HUES64 (cell line): Measurements from ENCODE around the gene UTS2B.

Source experiments
- H3K27ac ChIP-seq: 2 replicates; pipeline ENCODE4 v1.7.0; 2013; ENCODE audit warnings: low read depth, low read length, inconsistent platforms
- H3K27me3 ChIP-seq: 2 replicates; pipeline ENCODE4 v1.6.1; 2013; ENCODE audit warnings: mild to moderate bottlenecking, low read length; ENCODE audit not compliant: insufficient read depth
- H3K36me3 ChIP-seq: 2 replicates; pipeline ENCODE4 v1.6.1; 2013; ENCODE audit warnings: mild to moderate bottlenecking, low read length; ENCODE audit not compliant: insufficient read depth
- H3K4me1 ChIP-seq: 2 replicates; pipeline ENCODE4 v1.6.1; 2013; ENCODE audit warnings: mild to moderate bottlenecking, low read length, moderate library complexity; ENCODE audit not compliant: insufficient read depth
- H3K4me3 ChIP-seq: 2 replicates; pipeline ENCODE4 v1.5.1; 2013; ENCODE audit warnings: mild to moderate bottlenecking, low read length, moderate library complexity
- H3K9ac ChIP-seq: 2 replicates; pipeline ENCODE4 v1.6.1; 2013; ENCODE audit warnings: mild to moderate bottlenecking, low read depth, low read length
- H3K9me3 ChIP-seq: 2 replicates; pipeline ENCODE4 v1.6.1; 2013; ENCODE audit warnings: low read depth, low read length; ENCODE audit not compliant: insufficient read depth
- WGBS: fragments of 150-250, 120-280 bp; methylation state at CpG from one replicate; pipeline ENCODE4 v1.1.7; 2013; ENCODE audit warnings: missing lambda C conversion rate; 5-methylcytosine and 5-hydroxymethylcytosine counted together

UTS2B gene

GRCh38 chr3:191321019-191321767, 9.1 kb downstream of the UTS2B start:
- no peaks in the 10 kb centered on the region for H3K4me1 ChIP-seq
- no peaks in the 10 kb centered on the region for H3K9me3 ChIP-seq
- H3K27me3 ChIP-seq: no peaks in the 10 kb centered on the region
- no peaks in the 10 kb centered on the region for H3K36me3 ChIP-seq
- H3K27ac ChIP-seq: no peak overlapping the region
- no peak overlapping the region for H3K9ac ChIP-seq
- H3K4me3 ChIP-seq: no peak overlapping the region
- 100% methylated on average over 3 of the region's 4 CpGs for WGBS

DNA sequence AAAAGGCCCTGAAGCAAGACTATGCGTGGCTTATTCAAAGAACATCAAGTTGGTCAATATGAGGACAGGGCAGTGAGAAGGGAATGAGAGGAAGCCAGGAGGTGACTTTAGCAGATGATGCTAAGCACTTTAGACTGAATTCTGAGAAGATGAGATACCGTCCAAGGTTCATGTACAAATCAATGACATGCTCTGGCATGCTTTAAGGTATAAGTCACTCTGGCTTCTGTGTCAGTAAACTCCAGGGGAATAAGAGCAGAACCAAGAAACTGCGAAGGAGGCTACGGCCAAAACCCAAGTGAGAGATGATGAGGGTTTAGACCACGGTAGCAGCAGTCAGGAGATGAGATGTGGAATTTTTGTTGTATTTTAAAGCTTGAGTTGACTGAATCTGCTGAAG, 10.0 kb downstream of the UTS2B start:
- no peak overlapping the region for H3K9ac ChIP-seq
- H3K27me3 ChIP-seq: no peaks in the 10 kb centered on the region
- no peak overlapping the region for H3K4me3 ChIP-seq
- 84% methylated on average over 5 of the region's 5 CpGs for WGBS
- no peaks in the 10 kb centered on the region for H3K9me3 ChIP-seq
- no peaks in the 10 kb centered on the region for H3K4me1 ChIP-seq
- no peaks in the 10 kb centered on the region for H3K36me3 ChIP-seq
- no peak overlapping the region for H3K27ac ChIP-seq

- H3K9ac ChIP-seq: no peak overlapping the region
- no peaks in the 10 kb centered on the region for H3K4me1 ChIP-seq
- no peaks in the 10 kb centered on the region for H3K27me3 ChIP-seq
- no peak overlapping the region for H3K4me3 ChIP-seq
- WGBS: 95% methylated on average over 40 of the region's 40 CpGs
- H3K36me3 ChIP-seq: no peaks in the 10 kb centered on the region
- H3K27ac ChIP-seq: no peak overlapping the region
- no peaks in the 10 kb centered on the region for H3K9me3 ChIP-seq
Measured at GRCh38 chr3:191316876-191317603, 13.3 kb downstream of the UTS2B start.

DNA sequence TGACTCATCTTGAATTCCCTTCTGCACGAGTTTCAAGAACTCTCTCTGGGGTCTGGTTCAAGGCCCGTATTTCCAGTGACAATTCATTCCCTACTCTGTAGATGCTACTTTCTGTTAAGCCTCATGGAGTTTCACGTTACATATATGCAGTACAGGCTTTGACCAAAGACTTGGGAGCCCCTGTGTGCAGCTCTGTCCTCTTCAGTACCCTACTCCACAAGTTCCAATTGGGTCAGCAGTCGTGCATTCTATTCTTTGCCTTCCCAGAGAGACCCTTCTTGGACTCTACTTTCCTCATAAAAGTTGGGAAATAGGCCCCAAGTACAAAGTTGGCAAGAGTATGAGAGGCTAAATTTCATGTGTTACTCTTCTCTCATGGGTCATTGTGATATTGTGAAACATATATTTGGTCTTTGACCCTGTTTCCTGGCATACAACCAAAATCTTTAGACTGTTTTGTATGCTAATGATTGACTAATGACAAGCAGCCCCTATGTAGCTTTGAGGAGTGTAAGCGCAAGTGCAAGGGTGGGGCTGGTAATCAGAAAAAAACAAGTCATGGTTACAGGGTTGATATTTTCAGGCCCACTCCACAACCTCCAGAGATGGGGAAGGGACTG, 16.1 kb downstream of the UTS2B start:
- H3K36me3 ChIP-seq: no peaks in the 10 kb centered on the region
- WGBS: 87% methylated on average over 5 of the region's 5 CpGs
- H3K9me3 ChIP-seq: no peaks in the 10 kb centered on the region
- no peaks in the 10 kb centered on the region for H3K27me3 ChIP-seq
- H3K9ac ChIP-seq: no peak overlapping the region
- H3K27ac ChIP-seq: no peak overlapping the region
- no peaks in the 10 kb centered on the region for H3K4me1 ChIP-seq
- H3K4me3 ChIP-seq: no peak overlapping the region

DNA sequence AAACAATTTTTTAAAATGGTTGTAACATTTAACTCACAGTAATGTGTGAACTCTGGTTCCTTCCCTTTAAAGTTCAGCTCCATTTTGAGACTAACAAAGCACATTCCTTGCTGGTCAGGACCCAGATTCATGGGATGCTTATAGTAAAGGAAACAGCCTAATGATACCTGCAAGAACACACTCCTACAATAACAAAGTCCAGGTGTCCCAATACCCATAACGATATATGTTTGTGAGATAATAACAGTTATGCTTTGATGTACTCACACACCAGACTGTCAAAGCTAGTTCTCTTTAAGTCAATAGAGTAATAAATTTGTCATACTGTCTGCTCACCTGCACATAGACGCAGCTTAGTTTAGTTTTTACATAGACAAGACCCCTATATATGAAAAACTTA, 17.0 kb downstream of the UTS2B start:
- H3K27me3 ChIP-seq: no peaks in the 10 kb centered on the region
- no peaks in the 10 kb centered on the region for H3K36me3 ChIP-seq
- H3K4me1 ChIP-seq: no peaks in the 10 kb centered on the region
- H3K9ac ChIP-seq: no peak overlapping the region
- H3K4me3 ChIP-seq: no peak overlapping the region
- no peaks in the 10 kb centered on the region for H3K9me3 ChIP-seq
- H3K27ac ChIP-seq: no peak overlapping the region
- WGBS: no CpG with 5 or more reads among the region's 2 CpGs

DNA sequence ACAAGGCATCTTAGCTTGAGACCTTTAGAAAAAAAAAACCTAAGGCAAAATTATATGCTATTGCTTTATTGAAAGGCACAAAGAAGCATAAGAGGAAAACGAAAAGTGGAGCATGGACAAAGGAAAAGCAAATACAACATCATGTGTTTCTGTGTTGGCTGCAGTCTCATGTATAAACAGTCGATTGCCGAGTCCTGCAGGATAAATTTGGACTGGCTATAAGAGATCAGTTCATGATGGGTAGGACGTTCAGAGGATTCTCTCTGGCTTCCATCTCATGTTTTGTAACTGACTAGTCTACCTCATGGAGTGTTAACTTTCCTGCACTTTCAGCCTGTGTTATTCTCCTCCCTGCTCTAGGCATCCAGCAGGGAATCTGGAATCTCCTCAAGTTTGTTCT, 23.0 kb downstream of the UTS2B start:
- no peak overlapping the region for H3K27ac ChIP-seq
- H3K36me3 ChIP-seq: no peaks in the 10 kb centered on the region
- H3K4me3 ChIP-seq: no peak overlapping the region
- H3K27me3 ChIP-seq: no peaks in the 10 kb centered on the region
- no peaks in the 10 kb centered on the region for H3K9me3 ChIP-seq
- H3K4me1 ChIP-seq: peaks cover 3% of the 10 kb centered on the region; the same call in 1 of the 2 replicates
- no peak overlapping the region for H3K9ac ChIP-seq
- WGBS: 91% methylated on average over 4 of the region's 4 CpGs

GRCh38 chr3:191306428-191306827, 23.9 kb downstream of the UTS2B start:
- WGBS: 92% methylated on average over 4 of the region's 4 CpGs
- H3K4me3 ChIP-seq: no peak overlapping the region
- H3K4me1 ChIP-seq: peaks cover 6% of the 10 kb centered on the region; the same call in 1 of the 2 replicates
- H3K27me3 ChIP-seq: no peaks in the 10 kb centered on the region
- no peak overlapping the region for H3K27ac ChIP-seq
- H3K9ac ChIP-seq: no peak overlapping the region
- H3K36me3 ChIP-seq: no peaks in the 10 kb centered on the region
- no peaks in the 10 kb centered on the region for H3K9me3 ChIP-seq

- WGBS: 96% methylated on average over 3 of the region's 3 CpGs
Measured at GRCh38 chr3:191303596-191303995, 26.7 kb downstream of the UTS2B start.

GRCh38 chr3:191302451-191302850, 27.9 kb downstream of the UTS2B start:
- Histone ChIP-seq H3K4me3 (no peak overlapping the region), H3K9ac (no peak overlapping the region), H3K27me3 (no peaks in the 10 kb centered on the region), H3K36me3 (no peaks in the 10 kb centered on the region), H3K9me3 (no peaks in the 10 kb centered on the region), H3K4me1 (peaks cover 6% of the 10 kb centered on the region; the same call in 1 of the 2 replicates), H3K27ac (no peak overlapping the region)
- WGBS: 100% methylated on average over 1 of the region's 2 CpGs

More at GRCh38 chr3:191303596-191303995, 26.7 kb downstream of the UTS2B start:
- Histone ChIP-seq H3K4me3 (no peak overlapping the region), H3K9me3 (no peaks in the 10 kb centered on the region), H3K27ac (no peak overlapping the region), H3K36me3 (no peaks in the 10 kb centered on the region), H3K9ac (no peak overlapping the region), H3K27me3 (no peaks in the 10 kb centered on the region), H3K4me1 (peaks cover 6% of the 10 kb centered on the region; the same call in 1 of the 2 replicates)

DNA sequence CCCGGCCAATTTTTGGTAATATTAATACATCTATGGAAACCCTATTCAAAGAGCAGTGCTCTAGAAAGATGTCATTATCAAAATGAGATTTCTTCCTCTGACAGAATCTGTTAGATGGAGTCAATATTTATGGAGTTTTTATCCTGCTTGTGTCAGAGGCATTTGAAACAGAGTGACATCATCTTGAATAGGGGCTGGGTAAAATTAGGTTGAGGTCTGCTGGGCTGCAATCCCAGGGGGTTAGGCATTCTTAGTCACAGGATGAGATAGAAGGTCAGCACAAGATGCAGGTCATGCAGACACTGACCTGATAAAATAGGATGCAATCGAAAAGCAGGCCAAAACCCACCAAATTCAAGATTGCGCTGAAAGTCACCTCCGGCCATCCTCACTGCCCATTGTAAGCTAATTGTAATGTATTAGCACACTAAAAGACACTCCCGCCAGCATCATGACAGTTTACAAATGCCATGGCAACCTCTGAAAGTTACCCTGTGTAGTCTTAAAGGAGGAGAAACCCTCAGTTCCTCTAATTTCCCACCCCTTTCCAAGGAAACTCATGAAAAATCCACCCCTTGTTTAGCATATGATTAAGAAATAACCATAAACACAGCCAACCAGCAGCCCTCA, 28.4 kb downstream of the UTS2B start:
- Histone ChIP-seq H3K9ac (no peak overlapping the region), H3K4me1 (peaks cover 6% of the 10 kb centered on the region; the same call in 1 of the 2 replicates), H3K36me3 (no peaks in the 10 kb centered on the region), H3K27me3 (no peaks in the 10 kb centered on the region), H3K4me3 (no peak overlapping the region), H3K27ac (no peak overlapping the region), H3K9me3 (no peaks in the 10 kb centered on the region)
- 33% methylated on average over 4 of the region's 5 CpGs for WGBS

DNA sequence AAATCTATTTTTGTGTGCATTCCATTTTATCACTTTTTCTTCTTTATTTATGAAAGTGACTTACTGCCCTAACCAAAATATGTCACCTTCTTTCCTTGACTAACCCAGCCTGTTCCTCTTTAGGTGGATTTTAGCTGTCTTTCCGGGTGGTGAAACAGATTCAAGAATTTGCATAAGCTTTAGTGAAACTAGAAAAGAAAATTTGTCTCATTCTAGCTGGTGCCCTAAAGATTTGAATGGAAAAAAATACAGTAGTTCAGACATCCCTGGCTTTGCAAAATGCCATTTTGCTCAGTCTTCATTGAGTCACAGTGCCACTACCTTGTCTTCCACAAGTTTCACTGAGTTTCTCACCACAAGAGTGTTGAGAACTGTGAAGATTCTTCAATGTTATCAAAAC, 29.3 kb downstream of the UTS2B start:
- WGBS: 96% methylated on average over 1 of the region's 1 CpG
- Histone ChIP-seq H3K27ac (no peak overlapping the region), H3K36me3 (no peaks in the 10 kb centered on the region), H3K4me1 (peaks cover 6% of the 10 kb centered on the region; the same call in 1 of the 2 replicates), H3K4me3 (no peak overlapping the region), H3K27me3 (no peaks in the 10 kb centered on the region), H3K9ac (no peak overlapping the region), H3K9me3 (no peaks in the 10 kb centered on the region)
